Stimulated activated CD4-positive, alpha-beta T cell treated with anti-CD3 and anti-CD28 coated beads, Interleukin-1b, Interleukin-23, amount 100 ng/mL, for 24 hours (primary cell): ENCODE data around the gene ROR2.
"Not testable (repeated sequence)": the region's sequence is repeated elsewhere in the genome, so short reads cannot be mapped to it uniquely, and the experiment has no call there.

Experiments used
- DNase-seq, 4 experiments: peaks; one replicate each; pipeline ENCODE4 v3.0.0-alpha.2; 2020; ENCODE audit warnings: low read depth in 4 of 4, low spot score in 1 of 4

The ROR2 gene

DNA sequence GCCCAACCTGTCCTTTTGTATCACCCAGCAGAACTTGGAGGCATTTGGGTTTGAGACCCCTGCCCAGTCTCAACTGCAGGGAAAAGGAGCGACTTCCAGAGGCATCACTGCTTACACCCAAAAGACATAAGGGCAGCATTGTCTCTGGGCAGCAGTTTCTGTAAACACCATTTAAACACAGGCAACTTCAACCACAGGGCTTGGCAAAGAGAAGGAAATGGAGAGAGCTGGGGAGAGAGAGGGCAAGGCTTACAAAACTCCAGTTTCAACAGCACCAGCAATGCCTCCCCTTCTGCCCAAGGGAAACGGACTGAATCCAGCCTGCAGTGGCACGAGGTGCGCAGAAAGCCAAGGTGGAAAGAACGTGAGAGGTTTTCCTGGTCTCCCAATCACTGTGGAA is 147.6 kb downstream of the ROR2 start:
- no peak for DNase-seq

DNA sequence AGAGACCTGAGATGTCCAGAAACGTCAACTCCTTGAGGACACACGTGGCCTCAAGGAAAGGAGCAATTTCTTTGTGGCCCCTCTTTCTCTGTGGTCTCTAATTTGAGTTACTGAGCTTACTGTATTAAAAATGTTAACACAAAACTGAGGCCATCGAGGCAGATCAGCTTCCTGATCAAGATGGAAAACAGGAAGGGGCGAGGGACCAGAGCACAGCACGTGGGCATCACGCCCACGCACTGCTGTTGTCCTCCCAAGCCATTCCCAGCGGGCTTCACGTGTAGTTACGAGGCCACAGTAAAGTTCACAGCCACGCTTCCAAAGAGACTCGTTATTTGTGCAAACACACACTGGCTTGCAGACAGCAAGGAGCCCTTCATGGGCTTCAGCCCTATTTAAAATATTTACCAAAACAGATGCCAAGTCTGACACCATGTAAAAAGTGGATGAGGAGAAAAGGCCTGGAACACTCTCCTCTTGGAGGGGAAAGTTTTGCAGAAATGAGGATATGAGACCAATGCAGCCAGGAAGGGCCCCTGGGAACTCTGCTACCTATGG is 149.5 kb downstream of the ROR2 start:
- DNase-seq, result no peak

DNA sequence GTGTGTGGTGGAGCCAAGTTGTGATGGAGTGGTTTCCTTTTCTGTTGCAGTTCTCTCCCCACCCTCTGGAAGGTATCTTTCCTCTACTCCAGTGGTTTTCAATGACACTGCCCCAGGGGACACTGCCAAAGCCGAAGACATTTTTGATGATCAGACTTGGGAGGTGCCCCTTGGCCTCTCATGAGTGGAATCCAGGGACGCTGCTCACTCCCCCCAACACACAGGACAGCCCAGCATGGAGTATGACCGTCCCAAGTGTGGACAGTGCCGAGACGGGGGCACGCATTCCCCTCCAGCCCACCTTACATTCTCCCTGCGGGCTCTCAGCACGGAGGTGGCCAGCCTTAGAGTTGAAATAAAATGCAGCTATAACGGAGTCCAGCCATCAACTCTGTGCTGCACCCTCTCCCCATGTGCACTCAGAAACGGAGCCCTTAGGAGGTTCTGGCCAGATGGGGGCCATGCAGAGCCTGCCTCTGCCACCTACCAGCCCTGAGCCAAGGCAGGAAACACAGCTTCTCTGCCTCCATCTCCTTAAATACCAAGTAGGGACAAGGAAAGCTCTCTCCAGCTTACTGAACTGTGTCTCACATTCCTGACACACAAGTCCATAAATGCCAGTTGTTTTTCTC is 150.8 kb downstream of the ROR2 start:
- DNase-seq, result no peak

DNA sequence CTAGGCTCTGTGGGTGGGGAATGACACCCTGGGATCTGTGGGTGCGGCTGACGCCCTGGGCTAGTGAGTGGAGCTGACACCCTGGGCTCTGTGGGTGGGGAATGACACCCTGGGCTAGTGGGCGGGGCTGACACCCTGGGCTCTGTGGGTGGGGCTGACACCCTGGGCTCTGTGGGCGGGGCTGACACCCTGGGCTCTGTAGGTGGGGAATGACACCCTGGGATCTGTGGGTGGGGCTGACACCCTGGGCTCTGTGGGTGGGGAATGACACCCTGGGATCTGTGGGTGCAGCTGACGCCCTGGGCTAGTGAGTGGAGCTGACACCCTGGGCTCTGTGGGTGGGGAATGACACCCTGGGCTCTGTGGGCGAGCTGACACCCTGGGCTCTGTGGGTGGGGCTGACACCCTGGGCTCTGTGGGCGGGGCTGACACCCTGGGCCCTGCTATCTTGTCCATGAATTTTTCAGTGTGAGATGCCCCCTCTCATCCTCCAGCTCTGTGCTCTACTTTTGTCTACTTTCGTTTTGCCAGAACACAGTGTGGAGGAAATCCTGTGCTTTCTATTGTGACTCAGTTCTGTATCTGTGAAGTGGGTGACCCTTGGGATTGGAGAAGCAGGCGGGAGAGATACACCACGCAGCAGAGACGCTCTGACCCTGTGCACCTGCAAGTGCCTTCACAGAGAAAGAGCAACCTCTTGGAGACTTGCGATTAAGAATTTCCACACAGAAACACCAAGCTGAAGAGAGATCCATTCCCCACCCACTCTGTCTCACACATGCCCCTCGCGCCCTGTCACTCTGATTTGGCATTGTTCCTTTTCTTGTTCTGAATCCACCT is 151.5 kb downstream of the ROR2 start:
- DNase-seq, result not testable (repeated sequence)

DNA sequence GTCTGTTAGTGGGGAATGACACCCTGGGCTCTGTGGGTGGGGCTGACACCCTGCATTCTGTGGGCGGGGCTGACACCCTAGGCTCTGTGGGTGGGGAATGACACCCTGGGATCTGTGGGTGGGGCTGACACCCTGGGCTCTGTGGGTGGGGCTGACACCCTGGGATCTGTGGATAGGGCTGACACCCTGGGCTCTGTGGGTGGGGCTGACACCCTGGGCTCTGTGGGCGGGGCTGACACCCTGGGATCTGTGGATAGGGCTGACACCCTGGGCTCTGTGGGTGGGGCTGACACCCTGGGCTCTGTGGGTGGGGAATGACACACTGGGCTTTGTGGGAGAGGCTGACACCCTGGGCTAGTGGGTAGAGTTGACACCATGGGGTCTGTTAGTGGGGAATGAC is 152.5 kb downstream of the ROR2 start:
- DNase-seq, result not testable (repeated sequence)

DNA sequence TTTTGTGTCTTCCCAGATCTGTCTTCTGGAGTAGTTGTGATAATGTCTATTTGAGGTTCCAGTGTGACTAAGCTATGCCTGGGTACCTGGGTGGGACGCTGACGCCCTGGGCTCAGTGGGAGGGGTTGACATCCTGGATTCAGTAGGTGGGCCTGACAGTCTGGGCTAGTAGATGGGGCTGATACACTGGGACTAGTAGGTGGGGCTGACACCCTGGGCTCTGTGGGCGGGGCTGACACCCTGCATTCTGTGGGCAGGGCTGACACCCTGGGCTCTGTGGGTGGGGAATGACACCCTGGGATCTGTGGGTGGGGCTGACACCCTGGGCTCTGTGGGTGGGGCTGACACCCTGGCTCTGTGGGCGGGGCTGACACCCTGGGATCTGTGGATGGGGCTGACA is 153.5 kb downstream of the ROR2 start:
- DNase-seq, result not testable (repeated sequence)

DNA sequence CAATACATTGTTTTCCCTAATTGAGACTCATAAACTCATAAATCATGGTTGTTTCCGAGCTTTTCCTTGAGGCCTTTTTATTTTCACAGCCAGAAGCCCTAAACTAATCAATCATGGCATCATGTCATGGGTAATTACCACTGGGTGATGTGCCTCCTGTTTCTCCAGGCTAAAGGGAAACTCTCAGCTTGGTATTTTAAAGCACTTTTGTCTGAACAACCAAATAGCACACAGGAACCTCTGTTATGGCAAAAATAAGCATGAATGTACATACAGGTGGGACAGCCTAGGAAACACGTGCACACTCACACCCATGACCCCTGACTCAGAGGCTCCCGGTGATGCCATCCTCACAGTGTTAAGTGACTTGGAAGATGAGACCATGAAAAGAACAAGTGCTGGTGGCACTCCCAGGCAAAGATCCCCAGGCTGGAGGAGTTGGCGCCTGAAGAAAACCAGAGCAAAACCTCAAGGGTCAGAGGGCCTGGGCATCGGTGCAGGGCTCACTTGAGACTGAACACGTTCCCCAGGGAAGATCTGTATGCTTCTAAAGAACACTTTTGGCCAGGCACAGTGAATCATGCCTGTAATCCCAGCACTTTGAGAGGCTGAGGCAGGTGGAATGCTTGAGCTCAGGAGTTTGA is 154.3 kb downstream of the ROR2 start:
- DNase-seq, result no peak

DNA sequence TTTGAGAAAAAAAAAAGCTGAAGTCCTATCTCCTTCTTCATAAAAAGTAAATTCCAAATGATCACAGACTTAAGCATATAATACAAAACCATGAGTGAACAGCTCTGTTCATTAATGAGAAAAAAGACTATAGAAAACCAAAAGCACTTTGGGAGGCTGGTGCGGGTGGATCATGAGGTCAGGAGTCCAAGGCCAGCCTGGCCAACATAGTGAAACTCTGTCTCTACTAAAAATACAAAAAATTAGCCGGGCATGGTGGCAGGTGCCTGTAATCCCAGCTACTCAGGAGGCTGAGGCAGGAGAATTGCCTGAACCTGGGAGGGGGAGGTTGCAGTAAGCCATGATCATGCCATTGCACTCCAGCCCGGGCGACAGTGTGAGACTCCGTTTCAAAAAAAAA is 156.7 kb downstream of the ROR2 start:
- not testable (repeated sequence) for DNase-seq

DNA sequence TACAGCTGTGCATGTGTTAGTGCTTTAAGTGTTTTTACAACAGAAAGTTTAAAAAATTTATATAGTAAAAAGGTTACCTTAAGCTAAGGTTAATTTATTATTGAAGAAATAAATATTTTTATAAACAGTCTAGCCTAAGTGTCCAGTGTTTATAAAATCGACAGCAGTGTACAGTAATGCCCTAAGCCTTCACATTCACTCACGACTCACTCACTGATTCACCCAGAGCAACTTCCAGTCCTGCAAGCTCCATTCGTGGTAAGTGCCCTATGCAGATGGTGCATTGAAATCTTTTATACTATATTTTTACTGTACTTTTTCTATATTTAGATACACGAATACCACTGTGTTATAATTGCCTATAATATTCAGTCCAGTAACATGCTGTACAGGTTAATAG is 159.1 kb downstream of the ROR2 start:
- DNase-seq, result no peak

DNA sequence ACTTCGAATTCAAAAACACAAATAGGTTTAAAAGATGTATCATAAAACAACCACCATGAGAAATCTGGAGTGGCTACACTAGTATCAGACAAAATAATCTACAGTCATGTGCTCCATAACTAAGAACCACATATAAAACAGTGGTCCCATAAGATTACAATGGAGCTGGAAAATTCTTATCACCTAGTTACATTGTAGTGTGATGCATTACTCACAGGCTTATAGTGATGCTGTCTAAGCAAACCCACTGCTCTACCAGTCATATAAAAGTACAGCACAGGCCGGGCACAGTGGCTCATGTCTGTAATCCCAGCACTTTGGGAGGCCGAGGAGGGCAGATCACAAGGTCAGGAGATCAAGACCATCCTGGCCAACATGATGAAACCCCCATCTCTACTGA is 160.1 kb downstream of the ROR2 start:
- no peak for DNase-seq

DNA sequence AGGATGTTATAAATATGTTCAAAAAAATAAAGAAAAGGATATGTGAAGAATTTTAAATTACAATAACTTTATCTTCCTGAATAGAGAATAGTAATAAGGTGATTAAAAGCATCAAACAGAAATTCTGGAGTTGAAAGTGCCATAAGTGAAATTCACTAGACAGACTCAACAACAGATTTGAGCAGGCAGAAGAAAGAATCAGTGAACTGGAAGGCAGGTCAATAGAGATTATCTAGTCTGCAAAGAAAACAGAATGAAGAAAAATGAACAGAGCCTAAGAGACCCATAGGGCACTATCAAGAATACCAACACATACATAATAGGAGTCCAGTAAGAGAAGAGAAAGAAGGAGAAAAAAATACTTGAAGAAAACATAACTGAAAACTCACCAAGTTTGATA is 162.1 kb downstream of the ROR2 start:
- no peak for DNase-seq

DNA sequence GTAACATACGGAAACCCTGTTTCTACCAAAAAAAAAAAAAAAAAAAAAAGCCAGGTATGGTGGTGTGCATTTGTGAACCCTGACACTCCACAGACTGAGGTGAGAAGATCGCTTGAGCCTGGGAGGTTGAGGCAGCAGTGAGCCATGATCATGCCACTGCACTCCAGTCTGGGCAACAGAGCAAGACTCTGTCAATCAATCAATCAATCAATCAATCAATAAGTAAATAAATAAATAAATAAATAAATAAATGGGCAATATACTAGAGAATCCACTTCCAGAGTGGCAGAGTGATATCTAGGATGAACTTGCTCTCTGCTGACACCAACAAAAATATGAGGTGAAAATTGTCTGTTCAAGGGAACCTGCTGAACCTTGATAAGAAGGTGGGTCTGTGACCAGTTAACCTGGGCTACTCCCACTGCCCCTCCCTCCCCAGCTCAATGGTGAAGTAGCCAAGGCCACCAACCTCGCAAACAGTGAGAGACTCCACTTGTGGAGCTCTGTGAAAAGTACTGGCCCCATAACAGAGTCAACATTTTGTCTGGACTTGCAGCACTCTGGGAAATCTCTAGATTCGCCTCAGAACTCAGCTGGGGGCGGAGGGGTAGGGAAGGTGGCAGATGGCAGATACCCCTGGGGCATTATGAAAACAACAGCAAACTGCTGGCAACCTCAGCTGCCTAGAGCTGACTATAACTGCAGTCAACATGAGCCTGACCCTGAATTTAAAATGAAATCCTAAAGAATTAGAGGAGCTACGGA is 163.7 kb downstream of the ROR2 start:
- no peak for DNase-seq

DNA sequence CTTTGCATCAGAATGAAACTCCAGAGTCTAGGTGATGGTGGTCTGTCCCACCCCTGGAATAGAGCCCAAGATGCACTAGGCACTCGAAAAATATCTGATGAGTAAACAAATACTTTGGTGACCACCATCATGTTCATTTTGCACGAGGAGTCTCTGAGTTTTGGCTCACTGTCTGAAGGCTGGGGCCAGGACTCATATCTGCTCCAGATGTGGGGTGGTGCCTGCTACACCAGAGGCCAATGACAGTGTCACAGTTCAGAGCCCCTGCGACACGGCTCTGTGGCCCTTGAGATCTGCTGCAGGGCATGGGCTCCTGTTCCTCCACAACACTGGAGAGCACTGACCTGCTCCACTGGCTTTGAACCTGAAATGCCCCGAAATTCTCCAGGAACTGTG is 164.6 kb downstream of the ROR2 start:
- no peak for DNase-seq

DNA sequence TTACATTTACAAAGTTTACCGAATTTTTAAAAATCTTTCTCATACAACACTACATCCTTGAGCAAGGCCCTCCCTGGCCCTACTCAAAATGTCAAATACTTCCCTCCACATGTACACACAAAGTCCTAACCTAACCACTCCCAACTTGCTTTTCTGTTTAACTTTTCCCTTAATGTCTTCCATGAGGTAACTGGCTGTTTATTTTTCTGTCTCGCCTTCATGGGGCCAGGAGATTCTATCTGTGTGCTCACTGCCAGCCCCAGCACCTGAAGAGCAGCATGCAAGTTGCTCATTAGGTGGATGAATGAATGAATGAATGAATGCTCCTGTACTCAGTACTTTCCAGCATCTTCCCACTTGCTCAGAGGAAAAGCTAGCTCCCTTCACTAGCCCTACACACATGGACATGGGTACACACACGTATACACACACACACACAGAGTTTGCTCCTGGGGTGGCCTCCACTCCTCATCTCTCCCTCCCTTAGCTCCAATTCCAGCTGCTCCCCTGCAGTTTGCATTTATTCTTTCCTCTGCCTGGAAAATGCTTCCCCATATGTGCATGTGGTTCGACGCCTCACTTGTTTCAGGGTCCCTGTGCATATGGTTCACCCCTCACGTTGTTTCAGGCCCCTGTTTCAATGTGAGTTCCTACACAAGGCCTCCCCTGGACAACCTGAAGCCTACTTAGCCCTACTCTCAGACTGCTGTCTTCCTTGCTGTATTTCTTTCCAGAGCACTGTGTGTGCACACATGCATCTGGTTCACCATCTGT is 165.2 kb downstream of the ROR2 start:
- no peak for DNase-seq

DNA sequence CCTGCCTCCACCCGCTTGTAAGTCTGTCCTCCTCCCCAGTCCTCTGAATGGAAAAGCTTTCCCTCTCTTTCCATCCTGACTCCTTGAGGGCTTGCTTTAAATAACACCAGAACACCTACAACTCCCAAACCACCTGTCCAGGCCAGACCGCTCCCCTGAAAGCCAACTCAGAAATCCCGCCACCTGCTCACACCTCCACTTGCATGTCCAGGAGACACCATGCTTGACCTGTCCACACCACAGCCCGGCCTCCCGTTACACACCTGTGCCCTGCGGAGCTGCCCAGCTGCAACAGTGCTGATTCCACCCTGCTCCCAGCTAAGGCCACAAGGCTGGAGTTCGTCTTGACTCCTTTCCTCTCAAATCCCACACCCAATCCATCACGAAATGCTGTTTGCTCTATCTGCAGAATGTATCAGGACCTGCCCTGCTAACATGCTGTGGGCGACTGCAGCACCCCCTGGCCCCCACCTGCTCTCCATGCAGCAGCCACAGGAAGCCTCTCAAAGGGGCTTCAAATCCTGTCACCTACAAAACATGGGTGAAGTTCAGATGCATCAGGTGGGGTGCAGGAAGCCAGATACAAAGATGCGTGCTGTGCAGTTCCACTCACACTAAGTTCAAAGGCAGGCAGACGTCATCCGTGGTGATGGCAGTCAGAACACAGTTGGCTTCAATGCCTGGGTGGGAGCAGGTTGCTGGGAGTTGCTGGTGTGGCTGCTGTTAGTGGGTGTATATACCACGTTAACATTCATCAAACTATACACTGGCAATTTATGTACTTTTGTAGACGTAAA is 166.0 kb downstream of the ROR2 start:
- no peak for DNase-seq

DNA sequence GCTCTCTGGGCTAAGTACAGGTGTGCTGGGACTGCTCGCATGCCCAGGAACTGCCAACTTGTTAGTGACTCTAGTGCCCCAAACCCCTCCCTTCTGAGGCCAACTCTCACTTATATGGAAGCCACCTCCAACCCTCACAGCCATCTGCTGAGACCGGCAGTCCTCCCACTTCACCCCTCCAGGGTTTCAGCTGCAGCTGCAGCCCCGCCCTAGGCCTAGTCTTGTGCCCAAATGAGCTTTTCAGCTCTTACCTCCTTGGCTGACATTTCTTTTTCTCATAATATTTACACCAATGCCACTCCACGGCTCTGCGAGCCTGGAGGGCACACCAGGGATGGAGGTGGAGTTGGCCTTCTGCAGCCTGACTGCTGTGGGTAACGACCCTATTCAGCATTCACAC is 166.6 kb downstream of the ROR2 start:
- DNase-seq, result no peak

DNA sequence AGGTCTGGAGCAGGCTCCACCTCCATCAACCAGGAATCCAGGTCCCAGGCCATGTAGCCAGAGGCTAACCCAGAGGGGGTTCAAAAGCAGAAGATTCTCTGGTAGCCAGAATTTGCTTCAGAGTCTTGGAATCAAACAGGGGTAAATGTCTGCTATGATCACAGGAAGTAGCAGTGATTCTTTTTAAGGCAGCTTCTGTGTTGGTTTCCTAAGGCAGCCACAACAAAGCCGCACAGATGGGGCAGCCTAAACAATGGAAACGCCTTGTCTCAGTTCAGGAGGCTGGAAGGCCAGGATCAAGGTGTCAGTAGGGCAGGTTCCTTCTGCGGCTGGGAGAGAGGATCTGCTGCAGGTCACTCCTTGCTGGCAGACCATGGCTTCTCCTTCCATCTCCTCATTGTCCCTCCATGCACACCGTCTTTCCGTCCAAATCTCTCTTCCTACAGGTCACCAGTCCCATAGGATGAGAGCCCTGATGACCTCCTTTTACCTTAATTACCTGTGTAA is 167.3 kb downstream of the ROR2 start:
- no peak for DNase-seq

DNA sequence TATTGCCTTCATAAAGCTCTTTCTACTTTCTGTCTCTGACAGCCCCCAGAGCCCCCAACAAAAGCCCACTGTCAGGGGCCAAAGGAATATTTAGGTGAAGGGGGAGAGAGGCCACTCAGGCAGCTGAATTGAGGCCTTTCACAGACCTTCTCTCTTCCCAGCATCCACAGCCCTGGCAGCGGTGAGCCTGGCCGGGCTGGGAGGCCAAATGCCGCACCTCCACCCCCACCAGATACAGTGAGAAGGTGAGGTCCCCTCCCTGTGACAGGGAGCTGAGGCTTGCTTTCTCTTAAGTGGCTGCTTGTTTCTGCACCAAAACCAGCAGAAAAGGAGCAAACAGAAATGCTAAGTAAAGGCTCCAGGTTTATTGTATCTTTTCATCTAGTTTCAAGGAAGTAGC is 168.1 kb downstream of the ROR2 start:
- no peak for DNase-seq

DNA sequence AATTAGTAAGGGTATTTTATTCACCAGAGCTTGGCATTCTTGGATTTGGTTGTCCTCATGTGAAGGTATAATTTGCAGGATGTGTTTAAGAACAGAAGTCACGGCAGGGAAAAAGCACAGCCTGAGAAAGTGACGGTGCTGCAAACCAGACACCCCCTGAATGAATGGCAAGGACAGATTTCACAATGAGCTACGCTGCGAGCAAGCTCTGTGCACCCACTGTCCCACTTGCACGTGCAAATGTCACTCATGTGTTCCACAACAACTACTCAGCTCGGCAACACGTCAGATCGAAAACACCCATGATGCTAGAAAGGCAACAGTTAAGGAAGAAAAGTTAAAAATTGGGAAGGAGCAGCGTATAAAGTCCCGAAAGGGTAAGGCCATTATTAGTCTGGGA is 168.9 kb downstream of the ROR2 start:
- DNase-seq, result no peak

DNA sequence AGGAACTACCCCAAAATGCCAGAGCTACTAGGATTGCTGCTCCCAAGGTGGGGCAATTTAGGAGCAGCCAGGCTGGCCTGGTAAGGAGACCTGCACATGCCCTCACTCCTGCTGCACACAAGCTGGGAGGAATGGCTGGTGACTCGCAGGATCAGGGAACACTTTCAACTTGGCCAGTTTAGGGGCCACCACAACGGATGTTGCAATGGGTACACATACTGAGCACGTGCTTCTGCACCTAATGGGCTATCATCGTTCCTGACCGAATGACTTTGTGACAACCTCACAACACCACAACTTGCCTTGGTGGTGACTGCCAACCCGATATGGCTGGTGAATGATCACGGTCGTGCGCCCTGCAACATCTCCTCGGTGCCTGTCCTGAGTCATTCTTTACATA is 172.0 kb downstream of the ROR2 start:
- DNase-seq, result no peak
